AG10803 (cell line): ENCODE measurements around the gene DGKG.

Experiments
- DNase-seq: peaks from one replicate; pipeline ENCODE4 v3.0.0; 2010; ENCODE audit warnings: low read depth
- H3K4me3 ChIP-seq: 2 replicates; pipeline ENCODE4 v1.5.1; 2011; ENCODE audit warnings: mild to moderate bottlenecking, low read length, control low read depth
- CTCF ChIP-seq: conservative IDR thresholded peaks from 2 replicates; pipeline ENCODE4 v1.5.1; 2011; ENCODE audit warnings: mild to moderate bottlenecking, low read length, control low read depth, inconsistent platforms

DGKG gene

GRCh38 chr3:186221760-186222378 is 140.2 kb downstream of the DGKG start:
- no peak for DNase-seq
- H3K4me3 ChIP-seq = no peak overlapping the region
- TF ChIP-seq CTCF = no peak

- TF ChIP-seq CTCF = 0 out of 2 replicates have a peak, but pooled peaks have one; percentile 6
- H3K4me3 ChIP-seq = no peak overlapping the region
- no peak for DNase-seq
Measured at GRCh38 chr3:186220911-186221645, 141.0 kb downstream of the DGKG start.

GRCh38 chr3:186220365-186220764 is 141.7 kb downstream of the DGKG start:
- DNase-seq = no peak

GRCh38 chr3:186219211-186219638 is 142.8 kb downstream of the DGKG start:
- TF ChIP-seq CTCF = no peak
- DNase-seq = no peak
- H3K4me3 ChIP-seq = no peak overlapping the region

More at GRCh38 chr3:186220365-186220764, 141.7 kb downstream of the DGKG start:
- TF ChIP-seq CTCF = no peak
- H3K4me3 ChIP-seq = no peak overlapping the region

GRCh38 chr3:186218421-186218820 is 143.6 kb downstream of the DGKG start:
- no peak for DNase-seq
- no peak for TF ChIP-seq CTCF
- H3K4me3 ChIP-seq = no peak overlapping the region

- no peak for TF ChIP-seq CTCF
- no peak overlapping the region for H3K4me3 ChIP-seq
- no peak for DNase-seq
Measured at GRCh38 chr3:186217820-186218164, 144.2 kb downstream of the DGKG start.
